ENCODE data around the gene NOX3. TPM values are rescaled to one million over a fixed set of nuclear protein-coding genes. Genes with fewer than 3 reads are reported as not detected.
"Not testable (repeated sequence)": the region's sequence is repeated elsewhere in the genome, so short reads cannot be mapped to it uniquely, and the experiment has no call there.

NOX3 gene
- total RNA-seq, 5 donors from 2014 or later (not counting 1 experiment from before 2014, with no cell fraction given), result not detected

DNA sequence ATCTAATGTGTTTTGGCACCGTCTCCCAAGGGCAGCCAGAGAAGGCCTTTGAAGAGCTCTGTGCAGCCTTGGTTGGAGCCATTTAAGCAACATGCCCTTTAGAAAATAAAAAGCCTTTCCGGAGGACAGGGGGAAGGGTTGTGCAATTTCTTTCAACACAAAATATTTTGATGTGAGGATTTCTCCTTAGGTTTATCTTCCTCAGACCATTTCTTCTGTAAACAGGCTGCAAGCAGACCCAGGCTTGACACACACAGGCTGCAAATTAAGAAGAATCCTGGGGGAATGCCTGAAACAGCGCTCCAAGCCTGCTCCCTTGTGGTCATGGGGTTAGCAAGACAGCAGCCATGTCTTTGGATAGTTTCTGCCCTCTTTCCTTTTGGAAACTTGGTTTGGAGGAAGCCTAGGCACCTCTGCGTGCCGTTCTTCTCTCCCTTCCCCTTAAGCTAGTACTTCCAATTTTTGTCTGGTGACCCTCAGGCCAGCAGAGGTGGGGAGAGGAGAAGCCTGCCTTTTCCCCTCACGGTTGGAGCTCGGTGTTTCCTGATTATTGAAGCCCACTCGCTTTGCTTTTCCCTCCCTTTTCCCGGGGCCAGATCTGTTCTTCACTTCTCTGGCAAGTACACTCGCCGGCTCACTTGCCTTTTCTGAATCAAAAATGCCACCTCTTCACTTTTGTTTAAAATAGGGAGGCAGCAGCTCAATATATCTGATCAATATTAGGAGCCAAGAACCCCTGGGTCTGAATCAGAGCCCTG lies 39.6 kb upstream of the NOX3 start:
- DNase-seq (no peak), ATAC-seq (replicated peaks in 1 of 4) (no peak)
- POLR2A ChIA-PET, result interaction anchor here (0.6 kb wide), 2 partner anchors 96 to 1965 kb away, joined by 5 to 6 read pairs; no protein-coding TSS in a partner anchor
- H3K27ac Mint-ChIP-seq, result no peak overlapping the region
- Histone ChIP-seq H3K4me3 (ENCODE audit: control insufficient read depth in 1 of 2, extremely low read depth in 1 of 2, low read length in 1 of 2) (no peak overlapping the region), H3K36me3 (ENCODE audit: control insufficient read depth in 2 of 2, extremely low read depth in 1 of 2, insufficient read depth in 1 of 2, low read length in 1 of 2) (no peaks in the 10 kb centered on the region), H3K4me1 (ENCODE audit: control insufficient read depth in 1 of 2, extremely low read depth in 1 of 2, insufficient read depth in 2 of 2, low read length in 2 of 2) (no peaks in the 10 kb centered on the region), H3K9me3 (no peaks in the 10 kb centered on the region), H3K27me3 (replicated peaks in 1 of 2; ENCODE audit: control insufficient read depth in 2 of 2, extremely low read depth in 1 of 2, insufficient read depth in 2 of 2, low read length in 1 of 2) (no peaks in the 10 kb centered on the region), H3K27ac (ENCODE audit: low read length) (no peak overlapping the region)
- no peaks in the 10 kb centered on the region for H3K36me3 Mint-ChIP-seq
- peaks cover 0 to 2% (median 2%) of the 10 kb centered on the region in 3 donors for H3K4me1 Mint-ChIP-seq
- peaks cover 0 to 4% of the 10 kb centered on the region in 2 donors for H3K27me3 Mint-ChIP-seq
- WGBS (ENCODE audit: insufficient coverage), result 85% methylated on average over 5 of the region's 11 CpGs
- CTCF ChIA-PET, result no interaction called here
- H3K9me3 Mint-ChIP-seq, result peaks cover 4 to 5% (median 5%) of the 10 kb centered on the region in 3 donors
- no peak overlapping the region for H3K4me3 Mint-ChIP-seq

DNA sequence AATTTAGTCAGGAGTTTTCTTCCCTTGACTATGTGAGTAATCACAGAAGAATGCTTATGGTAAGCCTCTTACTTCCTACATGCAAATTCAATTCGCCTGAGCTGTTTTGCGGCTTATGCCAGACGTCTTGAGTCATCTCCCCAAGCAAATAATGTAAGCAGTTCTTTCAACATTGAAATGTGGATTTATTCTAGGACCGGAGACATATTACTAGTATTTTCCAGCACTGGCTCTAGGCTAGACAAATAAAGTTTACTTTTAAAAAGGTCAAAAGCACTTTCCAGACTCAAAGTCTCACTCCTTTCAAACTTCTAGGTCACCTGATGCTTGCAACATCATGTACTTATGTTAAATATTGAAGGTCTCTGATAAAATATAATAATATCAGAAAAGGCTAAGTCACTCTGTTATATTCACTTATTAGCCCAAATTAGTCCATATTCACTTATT lies 38.1 kb upstream of the NOX3 start:
- peaks cover 0 to 2% (median 2%) of the 10 kb centered on the region in 3 donors for H3K4me1 Mint-ChIP-seq
- Histone ChIP-seq H3K9me3 (no peaks in the 10 kb centered on the region), H3K27me3 (replicated peaks in 1 of 2; ENCODE audit: control insufficient read depth in 2 of 2, extremely low read depth in 1 of 2, insufficient read depth in 2 of 2, low read length in 1 of 2) (no peaks in the 10 kb centered on the region), H3K4me3 (ENCODE audit: control insufficient read depth in 1 of 2, extremely low read depth in 1 of 2, low read length in 1 of 2) (no peak overlapping the region), H3K27ac (ENCODE audit: low read length) (no peak overlapping the region), H3K4me1 (ENCODE audit: control insufficient read depth in 1 of 2, extremely low read depth in 1 of 2, insufficient read depth in 2 of 2, low read length in 2 of 2) (no peaks in the 10 kb centered on the region), H3K36me3 (ENCODE audit: control insufficient read depth in 2 of 2, extremely low read depth in 1 of 2, insufficient read depth in 1 of 2, low read length in 1 of 2) (no peaks in the 10 kb centered on the region)
- no peaks in the 10 kb centered on the region for H3K36me3 Mint-ChIP-seq
- POLR2A ChIA-PET, result no interaction called here
- peaks cover 0 to 4% of the 10 kb centered on the region in 2 donors for H3K27me3 Mint-ChIP-seq
- CTCF ChIA-PET, result no interaction called here
- no peak overlapping the region for H3K27ac Mint-ChIP-seq
- H3K4me3 Mint-ChIP-seq, result no peak overlapping the region
- H3K9me3 Mint-ChIP-seq, result peaks cover 4 to 5% (median 5%) of the 10 kb centered on the region in 3 donors
- no peak for DNase-seq
- WGBS (ENCODE audit: insufficient coverage), result 80% methylated on average over 1 of the region's 4 CpGs
- ATAC-seq (replicated peaks in 1 of 4), result no peak

DNA sequence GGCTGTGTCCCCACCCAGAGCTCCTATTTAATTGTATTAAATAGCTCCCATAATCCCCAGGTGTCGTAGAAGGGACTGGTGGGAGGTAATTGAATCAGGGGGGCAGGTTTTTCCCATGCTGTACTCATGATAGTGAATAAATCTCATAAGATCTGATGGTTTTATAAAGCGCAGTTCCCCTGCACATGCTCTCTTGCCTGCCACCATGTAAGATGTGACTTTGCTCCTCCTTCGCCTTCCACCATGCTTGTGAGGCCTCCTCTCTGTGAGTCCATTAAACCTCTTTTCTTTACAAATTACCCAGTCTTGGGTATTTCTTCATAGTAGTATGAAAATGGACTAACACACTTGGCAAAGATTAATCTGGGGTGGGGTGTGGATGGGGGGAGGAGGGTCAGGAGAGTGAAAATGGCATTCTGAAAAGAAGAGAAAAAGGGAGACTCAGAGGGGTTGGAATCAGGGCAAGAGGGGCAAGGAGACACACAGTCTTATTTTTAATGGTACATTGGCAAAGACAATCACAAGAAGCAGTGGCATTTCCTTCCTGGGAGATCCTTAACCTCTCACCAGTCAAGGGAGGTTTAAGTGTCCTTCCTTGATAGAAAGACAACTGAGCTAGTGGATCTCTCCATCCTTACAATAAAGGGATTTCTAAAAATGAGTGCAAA lies 37.5 kb upstream of the NOX3 start:
- Mint-ChIP-seq H3K4me1 (peaks cover 0 to 2% (median 2%) of the 10 kb centered on the region in 3 donors), H3K27me3 (peaks cover 2 to 4% of the 10 kb centered on the region in 2 donors), H3K4me3 (no peak overlapping the region), H3K27ac (no peak overlapping the region), H3K9me3 (peaks cover 4 to 5% (median 5%) of the 10 kb centered on the region in 3 donors), H3K36me3 (no peaks in the 10 kb centered on the region)
- Histone ChIP-seq H3K9me3 (no peaks in the 10 kb centered on the region), H3K36me3 (ENCODE audit: control insufficient read depth in 2 of 2, extremely low read depth in 1 of 2, insufficient read depth in 1 of 2, low read length in 1 of 2) (no peaks in the 10 kb centered on the region), H3K27me3 (replicated peaks in 1 of 2; ENCODE audit: control insufficient read depth in 2 of 2, extremely low read depth in 1 of 2, insufficient read depth in 2 of 2, low read length in 1 of 2) (no peaks in the 10 kb centered on the region), H3K27ac (ENCODE audit: low read length) (no peak overlapping the region), H3K4me3 (ENCODE audit: control insufficient read depth in 1 of 2, extremely low read depth in 1 of 2, low read length in 1 of 2) (no peak overlapping the region), H3K4me1 (ENCODE audit: control insufficient read depth in 1 of 2, extremely low read depth in 1 of 2, insufficient read depth in 2 of 2, low read length in 2 of 2) (no peaks in the 10 kb centered on the region)
- ChIA-PET CTCF (no interaction called here), POLR2A (no interaction called here)
- WGBS (ENCODE audit: insufficient coverage), result no CpG with 5 or more reads among the region's 3 CpGs
- ATAC-seq (replicated peaks in 1 of 4) (no peak), DNase-seq (no peak)

DNA sequence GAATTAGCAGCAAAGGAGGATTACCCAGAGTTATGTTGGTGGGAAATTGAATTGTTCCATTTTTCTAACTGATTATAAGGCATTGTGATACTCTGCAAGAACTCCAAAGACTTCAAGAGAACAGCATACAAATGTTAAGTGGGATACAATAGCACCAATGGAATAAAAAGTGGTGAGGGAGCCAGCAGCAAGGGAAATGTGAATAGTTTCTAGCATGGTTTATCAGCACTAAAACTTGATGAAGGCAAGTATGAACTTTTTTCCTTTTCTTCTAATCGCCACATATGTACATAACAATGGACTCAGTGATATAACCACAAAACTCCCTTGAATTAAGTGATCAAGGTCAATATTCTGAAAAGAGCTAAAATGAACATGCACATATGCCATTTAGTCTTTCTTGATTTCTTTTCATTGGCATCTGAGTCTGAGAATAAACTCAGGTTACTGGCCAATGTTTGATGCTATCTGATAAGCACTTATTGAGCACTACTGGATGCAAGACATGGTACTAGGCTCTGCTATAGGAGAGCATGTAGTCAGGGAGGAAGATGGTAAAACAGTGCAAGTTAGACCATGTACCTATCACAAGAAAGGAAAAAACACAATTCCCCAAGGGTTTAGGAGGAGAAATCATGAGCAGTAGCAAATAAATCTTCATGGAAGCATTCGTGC lies 36.6 kb upstream of the NOX3 start:
- Mint-ChIP-seq H3K4me1 (peaks cover 0 to 2% (median 2%) of the 10 kb centered on the region in 3 donors), H3K9me3 (peaks cover 4 to 5% (median 5%) of the 10 kb centered on the region in 3 donors), H3K27me3 (peaks cover 2 to 4% of the 10 kb centered on the region in 2 donors), H3K27ac (no peak overlapping the region), H3K4me3 (no peak overlapping the region), H3K36me3 (no peaks in the 10 kb centered on the region)
- no peak for DNase-seq
- H3K36me3 ChIP-seq (ENCODE audit: control insufficient read depth in 2 of 2, extremely low read depth in 1 of 2, insufficient read depth in 1 of 2, low read length in 1 of 2), result no peaks in the 10 kb centered on the region
- H3K9me3 ChIP-seq, result no peaks in the 10 kb centered on the region
- no peak for ATAC-seq (replicated peaks in 1 of 4)
- H3K27ac ChIP-seq (ENCODE audit: low read length), result no peak overlapping the region
- H3K27me3 ChIP-seq (replicated peaks in 1 of 2; ENCODE audit: control insufficient read depth in 2 of 2, extremely low read depth in 1 of 2, insufficient read depth in 2 of 2, low read length in 1 of 2), result no peaks in the 10 kb centered on the region
- POLR2A ChIA-PET, result no interaction called here
- WGBS (ENCODE audit: insufficient coverage), result 95% methylated on average over 1 of the region's 2 CpGs
- CTCF ChIA-PET, result no interaction called here
- no peaks in the 10 kb centered on the region for H3K4me1 ChIP-seq (ENCODE audit: control insufficient read depth in 1 of 2, extremely low read depth in 1 of 2, insufficient read depth in 2 of 2, low read length in 2 of 2)
- H3K4me3 ChIP-seq (ENCODE audit: control insufficient read depth in 1 of 2, extremely low read depth in 1 of 2, low read length in 1 of 2), result no peak overlapping the region

DNA sequence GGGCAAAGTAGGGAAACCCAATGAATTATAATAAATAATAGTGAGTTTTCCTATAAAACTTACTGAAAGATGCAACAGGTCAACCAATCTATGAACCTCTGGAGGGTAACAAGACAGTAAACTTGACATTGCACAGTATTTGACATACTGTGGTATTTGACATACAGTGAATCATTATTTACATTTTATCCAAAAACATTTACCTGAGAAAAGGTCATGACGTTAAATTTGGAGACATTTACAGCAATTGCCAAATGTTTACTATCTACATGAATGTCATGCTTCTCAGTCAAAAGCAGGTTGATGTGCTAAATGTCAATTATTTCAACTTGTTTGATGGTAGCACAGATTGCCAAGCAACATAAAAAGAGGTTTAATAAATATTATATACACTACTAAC lies 35.8 kb upstream of the NOX3 start:
- Histone ChIP-seq H3K9me3 (no peaks in the 10 kb centered on the region), H3K27ac (ENCODE audit: low read length) (no peak overlapping the region), H3K36me3 (ENCODE audit: control insufficient read depth in 2 of 2, extremely low read depth in 1 of 2, insufficient read depth in 1 of 2, low read length in 1 of 2) (no peaks in the 10 kb centered on the region), H3K4me1 (ENCODE audit: control insufficient read depth in 1 of 2, extremely low read depth in 1 of 2, insufficient read depth in 2 of 2, low read length in 2 of 2) (no peaks in the 10 kb centered on the region), H3K27me3 (replicated peaks in 1 of 2; ENCODE audit: control insufficient read depth in 2 of 2, extremely low read depth in 1 of 2, insufficient read depth in 2 of 2, low read length in 1 of 2) (no peaks in the 10 kb centered on the region), H3K4me3 (ENCODE audit: control insufficient read depth in 1 of 2, extremely low read depth in 1 of 2, low read length in 1 of 2) (no peak overlapping the region)
- POLR2A ChIA-PET, result no interaction called here
- peaks cover 2 to 4% of the 10 kb centered on the region in 2 donors for H3K27me3 Mint-ChIP-seq
- peaks cover 0 to 2% (median 2%) of the 10 kb centered on the region in 3 donors for H3K4me1 Mint-ChIP-seq
- no peak overlapping the region for H3K27ac Mint-ChIP-seq
- H3K9me3 Mint-ChIP-seq, result peaks cover 4 to 5% (median 5%) of the 10 kb centered on the region in 3 donors
- CTCF ChIA-PET, result no interaction called here
- H3K4me3 Mint-ChIP-seq, result no peak overlapping the region
- no peaks in the 10 kb centered on the region for H3K36me3 Mint-ChIP-seq
- no CpG with 5 or more reads among the region's 1 CpG for WGBS (ENCODE audit: insufficient coverage)
- ATAC-seq (replicated peaks in 1 of 4) (no peak), DNase-seq (no peak)

DNA sequence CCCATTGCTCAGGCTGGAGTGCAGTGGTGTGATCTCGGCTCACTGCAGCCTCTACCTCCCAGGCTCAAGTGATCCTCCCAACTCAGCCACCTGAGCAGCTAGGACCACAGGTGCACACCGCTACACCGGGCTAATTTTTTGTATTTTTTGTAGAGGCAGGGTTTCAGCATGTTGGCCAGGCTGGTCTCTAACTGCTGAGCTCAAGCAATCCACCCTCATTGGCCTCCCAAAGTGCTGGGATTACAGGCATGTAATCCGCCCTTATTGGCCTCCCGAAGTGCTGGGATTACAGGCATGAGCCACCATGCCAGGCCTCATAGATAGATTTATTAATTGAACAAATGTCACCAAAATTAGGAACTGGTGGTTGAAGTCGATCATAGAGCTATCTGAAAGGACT lies 32.6 kb upstream of the NOX3 start:
- ATAC-seq (replicated peaks in 1 of 4); POLR2A ChIA-PET; H3K4me1 ChIP-seq (ENCODE audit: control insufficient read depth in 1 of 2, extremely low read depth in 1 of 2, insufficient read depth in 2 of 2, low read length in 2 of 2); H3K36me3 Mint-ChIP-seq; H3K27me3 Mint-ChIP-seq; H3K9me3 ChIP-seq; H3K27ac Mint-ChIP-seq; H3K27me3 ChIP-seq (replicated peaks in 1 of 2; ENCODE audit: control insufficient read depth in 2 of 2, extremely low read depth in 1 of 2, insufficient read depth in 2 of 2, low read length in 1 of 2); H3K4me3 Mint-ChIP-seq; H3K4me1 Mint-ChIP-seq; H3K4me3 ChIP-seq (ENCODE audit: control insufficient read depth in 1 of 2, extremely low read depth in 1 of 2, low read length in 1 of 2); H3K9me3 Mint-ChIP-seq; H3K27ac ChIP-seq (ENCODE audit: low read length); H3K36me3 ChIP-seq (ENCODE audit: control insufficient read depth in 2 of 2, extremely low read depth in 1 of 2, insufficient read depth in 1 of 2, low read length in 1 of 2); CTCF ChIA-PET; DNase-seq: not testable (repeated sequence)
- WGBS (ENCODE audit: insufficient coverage), result 79% methylated on average over 3 of the region's 6 CpGs
